Brain pericyte (primary cell): ENCODE data around the gene FBXL5.
"Not testable (repeated sequence)": the region's sequence is repeated elsewhere in the genome, so short reads cannot be mapped to it uniquely, and the experiment has no call there.

Experiments used
- DNase-seq: peaks from one replicate; pipeline ENCODE4 v3.0.0-alpha.2; 2012; ENCODE audit warnings: low read depth, low spot score

FBXL5 gene

DNA sequence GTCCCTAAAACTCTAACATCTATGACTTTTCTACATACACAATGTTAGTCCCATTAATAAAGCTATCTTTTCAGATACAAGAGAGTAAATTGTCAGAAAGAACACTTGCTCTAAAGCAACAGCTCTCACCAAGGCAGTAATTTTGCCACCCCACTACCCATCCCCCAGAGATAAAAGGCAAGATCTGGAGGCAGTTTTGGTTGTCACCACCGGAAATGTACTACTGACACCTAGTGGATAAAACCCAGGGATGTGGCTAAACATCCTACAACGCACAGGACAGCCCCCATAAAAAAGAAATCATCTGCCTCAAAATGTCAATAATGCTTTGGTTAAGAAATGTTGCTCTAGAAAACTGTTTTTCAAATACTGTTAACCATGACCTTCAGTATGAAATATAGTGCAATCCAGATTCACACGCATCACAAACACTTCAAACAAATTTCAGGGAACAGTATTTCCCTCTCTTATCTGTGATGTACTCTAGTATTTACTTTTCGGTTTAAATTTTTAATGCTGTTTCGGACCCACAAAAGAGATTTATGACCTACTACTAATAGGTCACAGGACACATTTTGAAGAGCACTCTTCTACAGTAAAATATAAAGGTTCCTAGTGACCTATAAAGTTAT is 5.1 kb downstream of the FBXL5 start:
- no peak for DNase-seq

DNA sequence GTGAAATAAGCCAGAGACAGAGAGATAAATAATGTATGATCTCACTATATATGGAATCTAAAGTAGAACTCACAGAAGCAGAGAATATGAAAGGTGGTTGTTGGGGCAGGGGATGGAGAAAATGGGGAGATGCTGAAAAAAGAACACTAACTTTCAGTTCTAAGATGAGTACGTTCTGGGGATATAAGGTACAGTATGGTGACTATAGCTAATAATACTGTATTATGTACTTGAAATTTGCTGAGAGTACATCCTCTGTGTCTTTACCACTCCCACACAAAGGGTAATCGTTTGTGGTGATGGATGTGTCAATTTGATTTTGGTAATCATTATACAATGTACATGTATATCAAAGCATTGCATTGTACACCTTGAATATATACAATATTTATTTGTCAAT is 6.6 kb downstream of the FBXL5 start:
- DNase-seq, result no peak

DNA sequence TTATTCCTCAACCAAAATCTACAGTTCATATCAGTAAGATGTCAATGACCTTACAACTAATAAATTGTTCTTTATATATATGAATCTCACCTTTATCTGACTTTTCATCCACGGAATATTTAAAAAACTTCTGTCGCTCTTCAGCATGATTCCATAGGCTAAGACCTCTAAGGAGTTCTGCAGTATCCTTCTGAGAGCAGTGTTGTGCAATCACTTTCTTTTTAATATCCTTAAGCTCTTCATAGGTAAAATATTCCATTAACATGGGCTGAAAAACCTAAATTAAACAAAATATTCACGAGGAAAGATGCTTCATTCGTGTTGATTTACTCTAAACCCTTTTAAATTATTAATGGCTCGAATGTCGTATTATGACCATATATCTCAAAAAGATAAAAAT is 16.7 kb downstream of the FBXL5 start:
- no peak for DNase-seq

DNA sequence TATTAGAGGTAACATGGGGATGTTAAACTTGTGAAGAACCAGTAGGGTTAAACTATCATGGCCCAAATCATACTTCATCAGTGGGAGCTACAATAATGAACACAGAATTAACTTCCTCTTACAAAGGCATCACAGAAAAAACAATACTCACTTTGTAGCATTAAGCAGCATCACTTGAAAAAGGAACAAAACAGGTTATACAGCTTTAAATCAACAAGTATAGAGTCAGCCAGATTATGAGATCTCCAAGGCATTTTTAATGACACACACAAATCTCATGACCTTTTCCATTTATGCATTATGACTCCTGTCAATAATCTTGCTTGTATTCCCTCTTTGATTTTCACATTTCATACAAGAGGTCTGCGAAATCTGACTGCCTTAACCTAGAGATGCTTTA is 18.3 kb downstream of the FBXL5 start:
- DNase-seq, result no peak

DNA sequence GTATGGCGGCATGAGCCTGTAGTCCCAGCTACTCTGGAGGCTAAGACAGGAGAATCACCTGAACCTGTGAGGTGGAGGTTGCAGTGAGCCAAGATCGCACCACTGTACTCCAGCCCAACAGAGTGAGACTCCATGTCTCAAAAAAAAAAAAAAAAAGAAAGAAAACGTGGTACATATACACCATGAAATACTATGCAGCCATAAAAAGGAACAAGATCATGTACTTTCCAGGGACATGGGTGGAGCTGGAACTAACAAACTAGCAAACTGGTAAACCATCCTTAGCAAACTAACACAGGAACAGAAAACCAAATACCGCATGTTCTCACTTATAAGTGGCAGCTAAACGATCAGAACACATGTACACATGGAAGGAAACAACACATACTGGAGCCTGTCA is 37.8 kb downstream of the FBXL5 start:
- not testable (repeated sequence) for DNase-seq

DNA sequence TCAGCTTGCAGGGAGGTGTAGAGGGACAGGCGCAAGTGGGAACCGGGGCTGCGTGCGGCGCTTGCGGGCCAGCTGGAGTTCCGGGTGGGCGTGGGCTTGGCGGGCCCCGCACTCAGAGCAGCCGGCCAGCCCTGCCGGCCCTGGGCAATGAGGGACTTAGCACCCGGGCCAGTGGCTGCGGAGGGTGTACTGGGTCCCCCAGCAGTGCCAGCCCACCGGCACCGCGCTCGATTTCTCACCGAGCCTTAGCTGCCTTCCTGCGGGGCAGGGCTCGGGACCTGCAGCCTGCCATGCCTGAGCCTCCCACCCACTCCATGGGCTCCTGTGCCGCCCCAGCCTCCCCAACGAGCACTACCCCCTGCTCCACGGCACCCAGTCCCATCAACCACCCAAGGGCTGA is 40.3 kb downstream of the FBXL5 start:
- DNase-seq, result not testable (repeated sequence)

DNA sequence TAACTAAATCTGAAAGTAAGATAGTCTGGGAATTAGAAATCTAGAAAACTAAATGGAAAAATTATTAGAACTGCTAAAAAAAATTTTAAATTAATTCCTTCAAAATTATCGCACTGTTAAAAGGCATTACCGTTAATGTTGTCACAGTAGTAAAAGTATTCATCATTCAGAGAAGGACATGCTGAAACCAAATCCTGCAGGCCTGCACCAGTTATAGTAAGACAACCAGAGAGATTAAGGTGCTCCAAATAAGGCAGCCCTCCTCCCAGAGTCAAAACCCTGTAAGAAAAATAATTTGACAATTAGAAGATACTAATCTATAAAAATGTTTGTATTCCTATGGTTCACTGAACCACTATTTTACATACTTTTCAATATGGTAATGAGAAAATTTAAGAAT is 43.0 kb downstream of the FBXL5 start:
- DNase-seq, result no peak

DNA sequence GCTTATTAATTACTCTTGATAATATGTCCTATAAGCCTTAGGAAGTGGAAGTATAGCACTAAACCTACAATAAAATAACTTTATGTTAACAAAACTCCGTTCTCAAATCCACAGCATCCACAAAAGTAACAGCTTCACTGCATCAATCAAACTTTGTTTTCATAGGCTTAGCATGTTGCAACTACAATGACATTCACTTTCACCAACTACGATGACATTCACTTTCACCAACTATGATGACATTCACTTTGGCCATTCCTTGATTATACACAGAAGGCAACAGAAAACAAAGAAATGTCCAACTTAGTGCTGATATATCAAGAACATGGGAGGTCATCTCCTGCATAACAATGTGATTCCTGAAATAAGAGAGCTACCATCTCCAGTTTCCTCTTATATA is 44.3 kb downstream of the FBXL5 start:
- no peak for DNase-seq

DNA sequence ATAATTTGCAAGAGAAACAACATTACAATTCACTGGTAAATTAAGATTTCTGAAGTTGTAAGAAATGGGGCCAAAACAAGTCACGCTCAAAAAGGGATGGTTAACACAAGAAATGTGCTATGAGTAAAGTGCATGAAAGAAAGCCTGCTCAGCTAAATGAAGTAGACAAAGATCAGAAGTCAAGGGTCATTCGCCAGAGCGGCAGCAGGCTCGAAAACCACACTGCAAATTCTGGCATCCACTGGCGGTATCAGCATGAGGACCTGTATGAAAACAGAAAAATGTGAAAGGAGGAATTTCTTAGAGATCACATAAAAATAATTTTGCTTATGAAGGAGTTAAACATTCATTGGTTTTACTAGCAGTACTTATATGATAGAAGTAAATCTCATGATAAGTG is 49.6 kb downstream of the FBXL5 start:
- DNase-seq, result no peak

DNA sequence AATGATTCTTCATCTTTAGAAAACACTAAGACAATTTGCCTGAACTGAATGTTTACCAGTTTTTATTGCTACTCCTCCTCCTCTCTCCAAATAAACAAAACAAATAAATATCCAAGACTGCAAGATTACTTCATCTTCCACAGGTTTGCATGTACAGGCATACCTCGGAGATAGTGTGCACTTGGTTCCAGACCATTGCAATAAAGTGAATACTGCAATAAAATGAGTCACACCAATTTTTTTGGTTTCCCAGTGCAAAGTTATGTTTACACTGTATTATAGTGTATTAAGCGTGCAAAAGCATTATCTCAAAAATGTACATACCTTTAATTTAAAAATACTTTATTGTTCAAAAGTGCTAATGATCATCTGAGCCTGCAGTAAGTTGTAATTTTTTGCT is 53.3 kb downstream of the FBXL5 start:
- no peak for DNase-seq

DNA sequence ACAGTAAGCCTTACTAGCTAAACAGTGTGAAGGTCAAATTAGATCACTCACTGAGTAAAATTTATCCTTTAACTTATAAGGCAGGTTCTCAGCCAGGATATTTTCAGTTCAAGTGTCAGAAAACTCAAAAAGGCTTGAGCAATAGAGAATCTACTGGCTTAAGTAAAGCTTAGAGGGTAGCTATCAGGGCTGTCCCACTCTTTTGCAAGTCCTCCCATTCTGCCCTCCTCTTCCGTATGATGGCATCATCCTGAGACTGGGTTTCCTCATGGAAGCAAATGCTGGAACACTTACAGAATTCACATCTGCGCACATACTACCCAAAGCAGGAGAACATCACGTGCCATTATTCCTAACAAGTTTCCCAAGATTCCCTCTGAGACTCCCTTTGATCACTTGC is 55.0 kb downstream of the FBXL5 start:
- no peak for DNase-seq

DNA sequence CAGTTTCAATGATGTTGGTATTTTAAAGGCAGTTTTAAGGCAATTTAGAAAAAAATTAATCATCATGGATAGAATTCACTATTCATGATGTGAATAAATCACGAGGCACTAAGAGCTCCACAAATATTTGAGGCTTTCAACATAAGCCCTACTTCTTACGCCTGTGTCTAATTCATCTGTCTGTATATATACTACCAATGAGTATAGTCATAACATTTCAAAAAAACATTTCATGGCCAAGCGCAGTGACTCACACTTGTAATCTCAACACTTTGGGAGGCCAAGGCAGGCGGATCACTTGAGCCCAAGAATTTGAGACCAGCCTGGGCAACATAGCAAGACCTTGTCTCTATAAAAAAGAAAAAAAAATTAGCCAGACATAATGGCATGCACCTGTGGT is 56.5 kb downstream of the FBXL5 start:
- no peak for DNase-seq

DNA sequence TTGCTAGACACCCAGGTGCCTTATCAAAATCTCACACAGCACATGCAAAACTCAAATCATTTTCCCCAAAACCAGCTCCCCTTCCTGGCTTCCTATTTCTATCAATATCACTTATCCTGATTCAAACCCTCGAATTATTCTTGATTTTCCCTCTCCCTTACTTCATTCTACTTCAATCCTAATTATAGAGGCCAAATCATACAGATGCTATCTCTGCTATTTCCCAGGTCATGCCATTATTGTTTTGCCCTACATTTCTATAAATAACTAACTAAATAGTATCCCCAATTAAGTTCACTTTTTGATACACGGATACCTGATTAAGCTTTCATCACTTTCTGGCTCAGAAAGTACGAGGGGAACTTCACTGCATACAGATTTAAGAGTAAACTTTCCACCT is 62.4 kb downstream of the FBXL5 start:
- no peak for DNase-seq

DNA sequence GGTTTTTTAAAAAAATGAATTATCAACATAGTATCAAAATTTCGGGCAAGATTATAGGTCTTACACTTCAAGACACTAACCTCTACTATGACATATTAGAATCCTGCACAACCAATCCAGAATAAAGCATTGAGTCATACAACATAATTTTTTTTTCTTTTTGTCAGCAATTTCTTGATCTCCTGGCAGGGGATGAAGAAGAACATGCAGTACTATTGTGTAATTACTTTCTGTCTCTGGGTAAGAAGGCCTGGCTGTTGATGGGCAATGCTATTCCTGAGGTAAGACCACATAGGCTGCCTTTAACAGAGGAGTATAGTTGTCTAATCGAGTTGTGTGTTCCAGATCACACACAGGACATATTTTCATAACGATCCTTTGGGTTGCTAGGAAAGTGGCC is 67.5 kb downstream of the FBXL5 start:
- no peak for DNase-seq

DNA sequence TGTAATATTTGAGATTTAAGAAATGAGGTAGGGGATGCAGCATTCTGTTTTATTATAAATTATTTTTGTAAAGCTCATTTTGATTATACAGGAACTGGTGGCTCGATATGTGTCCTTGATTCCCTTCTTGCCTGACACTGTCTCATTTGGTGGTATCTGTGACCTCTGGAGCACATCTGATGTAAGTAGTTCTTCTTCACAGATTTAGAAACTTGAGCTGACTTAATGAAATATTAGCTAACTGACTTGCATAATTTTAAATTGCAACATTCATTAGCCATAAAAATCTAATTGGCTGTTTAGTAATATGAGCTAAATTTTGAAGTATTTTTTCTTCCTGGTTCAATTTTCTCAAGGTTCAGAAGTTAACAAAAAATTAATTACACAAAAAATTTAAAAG is 69.1 kb downstream of the FBXL5 start:
- DNase-seq, result no peak

DNA sequence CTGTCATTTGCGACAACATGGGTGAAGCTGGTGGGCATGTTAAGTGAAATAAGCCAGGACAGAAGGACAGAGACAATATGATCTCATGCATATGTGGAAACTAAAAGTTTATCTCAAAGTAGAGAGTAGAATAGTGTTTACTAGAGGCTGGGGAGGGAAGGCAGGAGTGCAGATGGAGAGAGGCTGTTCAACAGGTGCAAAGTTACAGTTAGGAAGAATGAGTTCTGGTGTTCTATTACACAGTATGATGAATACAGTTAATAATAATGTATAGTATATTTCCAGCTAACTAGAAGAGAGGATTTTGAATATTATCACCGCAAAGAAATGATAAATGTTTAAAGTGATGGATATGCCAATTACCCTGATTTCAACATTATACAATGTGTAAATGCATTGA is 69.8 kb downstream of the FBXL5 start:
- no peak for DNase-seq

DNA sequence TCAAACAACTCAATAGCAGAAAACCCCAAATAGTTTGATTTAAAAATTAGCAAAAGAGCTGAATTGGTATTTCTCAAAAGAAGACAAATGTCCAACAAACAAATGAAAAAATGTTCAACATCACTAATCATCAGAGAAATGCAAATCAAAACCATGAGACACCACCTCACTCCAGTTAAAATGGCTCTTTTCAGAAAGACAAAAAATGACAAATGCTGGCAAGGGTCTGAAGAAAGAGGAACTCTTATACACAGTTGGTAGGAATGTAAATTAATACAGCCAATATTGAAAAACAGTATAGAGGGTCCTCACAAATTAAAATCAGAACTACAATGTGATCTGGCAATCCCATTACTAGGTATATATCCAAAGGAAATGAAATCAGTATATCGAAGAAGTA is 70.4 kb downstream of the FBXL5 start:
- DNase-seq, result no peak

DNA sequence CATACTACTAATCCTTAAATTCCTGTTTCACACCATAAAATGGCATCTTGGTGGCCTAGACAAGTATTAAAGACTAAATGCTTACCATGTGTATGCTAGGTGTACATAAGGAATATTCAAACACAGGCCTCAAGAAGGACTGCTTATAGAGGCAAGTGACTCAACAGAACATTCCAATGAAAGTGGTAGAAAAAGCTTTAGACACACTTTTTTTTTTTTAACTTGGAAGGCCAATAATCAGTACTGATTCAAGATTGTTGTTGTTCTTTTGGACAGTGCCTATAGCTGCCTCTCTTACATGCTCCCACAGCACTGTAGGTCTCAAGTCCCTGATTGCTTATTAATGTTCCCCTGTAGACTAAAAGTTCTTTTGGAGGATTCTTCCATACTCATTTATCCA is 77.6 kb downstream of the FBXL5 start:
- DNase-seq, result no peak

DNA sequence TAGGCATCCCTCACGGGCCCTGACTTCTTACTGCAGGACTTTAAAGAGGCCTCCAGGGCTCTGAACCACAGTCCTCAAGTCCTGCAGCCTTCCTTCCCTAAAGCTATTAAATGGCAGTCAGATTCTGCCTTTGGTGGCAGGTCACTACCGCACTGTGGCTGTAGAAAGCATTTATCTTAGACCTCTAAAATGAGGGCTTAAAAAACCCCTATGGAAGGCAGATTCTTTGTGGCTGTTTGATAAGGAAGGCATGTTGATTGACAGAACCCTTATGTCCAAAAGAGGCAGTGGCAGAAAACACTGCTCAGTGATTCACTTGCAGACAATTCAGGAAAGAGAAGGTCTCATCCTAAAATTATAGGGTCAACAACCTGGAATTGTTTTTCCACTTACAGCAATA is 79.2 kb downstream of the FBXL5 start:
- DNase-seq, result no peak

DNA sequence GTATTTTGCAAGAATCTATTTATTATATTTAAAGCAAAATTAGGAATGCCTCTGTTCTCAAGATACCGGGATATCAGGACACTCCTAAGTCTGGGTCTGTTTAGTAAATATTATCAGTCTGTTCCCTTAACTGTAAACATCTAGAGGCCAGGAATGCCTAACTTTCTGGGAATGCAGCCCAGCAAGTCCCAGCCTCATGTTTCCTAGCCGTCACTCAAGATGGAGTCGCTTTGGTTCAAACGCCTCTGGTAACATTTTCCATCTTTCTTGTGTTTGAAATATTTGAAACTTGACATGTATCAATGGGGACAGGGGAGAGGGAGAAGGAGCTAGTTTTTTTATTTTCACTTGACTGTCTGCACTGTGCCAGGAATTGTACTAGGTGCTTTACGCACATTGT is 85.4 kb downstream of the FBXL5 start:
- no peak for DNase-seq

DNA sequence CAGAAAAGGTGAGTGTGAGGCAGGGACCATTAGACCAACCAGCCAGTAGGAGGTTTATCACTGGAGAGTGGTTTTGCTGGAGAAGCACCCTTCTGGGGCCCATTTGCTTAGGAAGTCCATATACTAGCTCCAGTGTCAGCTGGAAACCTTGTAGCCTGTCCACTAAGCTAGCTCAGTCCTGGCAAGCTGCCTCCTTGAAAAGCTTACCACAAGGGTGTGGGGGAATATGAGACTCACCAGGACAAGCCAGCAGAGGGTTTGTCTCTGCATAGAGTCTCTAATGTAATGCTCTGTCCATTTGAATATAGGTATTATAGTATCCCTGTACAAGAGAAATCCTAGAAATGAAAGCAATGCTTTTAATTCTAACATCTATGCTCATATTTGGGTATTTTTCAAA is 86.3 kb downstream of the FBXL5 start:
- DNase-seq, result no peak

DNA sequence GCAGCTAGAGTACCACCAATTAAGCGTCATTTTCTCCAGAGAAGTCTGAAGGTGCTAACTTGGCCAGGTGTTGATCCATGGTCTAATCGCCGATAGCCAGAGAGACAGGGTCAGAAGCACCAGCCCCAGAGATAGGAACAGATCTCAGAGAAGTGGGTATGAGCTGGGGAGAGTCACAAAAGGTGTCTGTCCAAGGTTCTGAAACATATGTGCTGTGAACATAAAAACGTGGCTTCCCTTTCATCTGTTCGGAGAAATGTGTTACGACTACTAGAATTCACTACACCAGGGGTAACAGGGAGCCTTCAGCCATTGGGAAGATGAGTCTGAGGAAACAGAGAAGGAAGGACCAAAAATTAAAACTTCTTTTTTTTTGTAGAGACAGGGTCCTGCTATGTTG is 91.3 kb downstream of the FBXL5 start:
- no peak for DNase-seq

DNA sequence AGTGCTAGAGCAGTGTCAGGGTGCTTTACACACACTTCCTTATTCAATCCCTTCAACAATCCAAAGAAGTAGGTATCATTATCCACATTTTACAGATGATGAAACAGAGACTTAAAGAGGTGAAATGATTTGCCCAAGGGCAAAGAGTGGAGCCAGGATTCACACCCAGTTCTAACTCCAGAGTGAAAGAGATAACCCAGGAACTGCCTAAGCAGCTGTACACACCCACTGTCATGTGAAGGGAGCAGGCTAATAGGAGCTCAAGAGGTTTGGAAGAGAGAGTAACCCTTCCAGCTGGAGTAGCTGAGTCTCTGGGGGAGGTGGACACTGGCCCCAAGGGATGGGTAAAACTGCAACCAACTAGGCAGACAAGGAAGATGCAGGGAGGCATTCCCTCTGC is 92.5 kb downstream of the FBXL5 start:
- no peak for DNase-seq

DNA sequence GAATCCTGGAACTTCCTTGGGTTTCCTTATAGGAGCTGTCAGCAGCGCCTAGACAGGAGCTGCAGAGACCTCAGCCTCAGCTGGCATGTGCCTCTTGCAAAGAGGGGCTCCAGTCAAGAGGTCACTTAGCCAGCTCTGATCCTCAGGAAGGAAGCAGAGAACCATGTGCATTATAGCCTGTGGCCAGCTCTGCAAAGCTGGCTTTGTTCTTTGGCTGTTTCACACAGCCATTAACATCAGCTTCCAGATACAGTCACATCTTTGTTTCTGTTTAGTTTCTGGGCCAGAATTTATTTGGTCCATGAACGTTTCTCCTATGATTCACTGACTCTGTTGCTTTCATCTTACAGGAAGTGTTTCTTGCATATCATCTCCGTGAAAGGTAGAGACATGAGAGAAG is 93.0 kb downstream of the FBXL5 start:
- no peak for DNase-seq

DNA sequence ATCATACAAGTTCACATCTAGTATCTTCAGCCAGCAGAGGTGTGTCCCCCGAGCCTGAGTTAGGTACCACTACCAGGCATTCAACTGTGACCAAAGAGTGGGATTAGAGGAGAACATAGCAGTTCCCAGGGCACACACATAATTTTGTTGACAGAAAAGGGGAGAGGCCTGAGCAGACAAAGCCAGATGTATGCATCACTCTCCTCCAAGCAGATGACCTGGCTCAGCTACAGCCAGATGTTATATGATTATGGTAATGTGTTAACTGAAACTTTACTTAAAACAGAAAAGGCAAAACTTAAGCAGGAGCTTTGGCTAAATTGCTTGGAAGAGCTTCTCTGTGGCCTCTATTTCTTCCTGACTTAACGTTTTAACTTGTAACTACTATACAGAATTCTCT is 96.6 kb downstream of the FBXL5 start:
- no peak for DNase-seq
